HG02973 (cell line): ENCODE measurements around the gene STIM2.

ENCODE experiments used
- ATAC-seq: cut with Tn5 transposase; IDR thresholded peaks from one replicate; pipeline ENCODE4 v1.9.1; 2021; ENCODE audit warnings: moderate library complexity; ENCODE audit not compliant: unreplicated experiment

STIM2 gene

GRCh38 chr4:26996745-26997144, 136.1 kb downstream of the STIM2 start:
- ATAC-seq, result no peak

GRCh38 chr4:26999689-27000088, 139.0 kb downstream of the STIM2 start:
- no peak for ATAC-seq

GRCh38 chr4:27000122-27000521, 139.5 kb downstream of the STIM2 start:
- no peak for ATAC-seq

GRCh38 chr4:27000820-27001219, 140.2 kb downstream of the STIM2 start:
- peak; percentile 91 for ATAC-seq

GRCh38 chr4:27001398-27002164, 140.9 kb downstream of the STIM2 start:
- no peak for ATAC-seq

GRCh38 chr4:27003642-27004113, 143.0 kb downstream of the STIM2 start:
- ATAC-seq, result no peak

- ATAC-seq, result no peak
Observed at GRCh38 chr4:27005501-27005900, 144.9 kb downstream of the STIM2 start.

- no peak for ATAC-seq
Observed at GRCh38 chr4:27005905-27006590, 145.4 kb downstream of the STIM2 start.

- ATAC-seq, result peak; percentile 73
Observed at GRCh38 chr4:27006646-27007045, 146.0 kb downstream of the STIM2 start.

- no peak for ATAC-seq
Observed at GRCh38 chr4:27007507-27007906, 146.9 kb downstream of the STIM2 start.

GRCh38 chr4:27008679-27009078, 148.0 kb downstream of the STIM2 start:
- ATAC-seq, result no peak

GRCh38 chr4:27009539-27009938, 148.9 kb downstream of the STIM2 start:
- ATAC-seq, result no peak

GRCh38 chr4:27010334-27010940, 149.8 kb downstream of the STIM2 start:
- ATAC-seq, result peak; percentile 48

GRCh38 chr4:27011401-27011800, 150.8 kb downstream of the STIM2 start:
- ATAC-seq, result no peak

- no peak for ATAC-seq
Observed at GRCh38 chr4:27013012-27013411, 152.4 kb downstream of the STIM2 start.

- no peak for ATAC-seq
Observed at GRCh38 chr4:27016551-27016950, 155.9 kb downstream of the STIM2 start.

GRCh38 chr4:27017623-27018022, 157.0 kb downstream of the STIM2 start:
- ATAC-seq, result no peak

GRCh38 chr4:27018076-27018475, 157.4 kb downstream of the STIM2 start:
- ATAC-seq, result no peak

GRCh38 chr4:27018910-27019309, 158.3 kb downstream of the STIM2 start:
- no peak for ATAC-seq

GRCh38 chr4:27019766-27020165, 159.1 kb downstream of the STIM2 start:
- no peak for ATAC-seq

GRCh38 chr4:27020203-27020602, 159.6 kb downstream of the STIM2 start:
- ATAC-seq, result no peak

- ATAC-seq, result no peak
Observed at GRCh38 chr4:27020603-27021002, 160.0 kb downstream of the STIM2 start.
